Activated effector memory CD4-positive, alpha-beta T cell treated with anti-CD3 and anti-CD28 coated beads, Interleukin-2, amount 50 U/mL, for 16 hours (primary cell): ENCODE data around the gene RBFOX2.

Experiments used
- DNase-seq: peaks from one replicate; pipeline ENCODE4 v3.0.0-alpha.2; 2020

RBFOX2 gene

GRCh38 chr22:35860087-35860733 is 168.4 kb downstream of the RBFOX2 start:
- no peak for DNase-seq

- DNase-seq = no peak
Observed at GRCh38 chr22:35854334-35854733, 174.3 kb downstream of the RBFOX2 start.

- DNase-seq = no peak
Observed at GRCh38 chr22:35852076-35852475, 176.5 kb downstream of the RBFOX2 start.

- DNase-seq = no peak
Observed at GRCh38 chr22:35850831-35851230, 177.8 kb downstream of the RBFOX2 start.

GRCh38 chr22:35846804-35847203 is 181.8 kb downstream of the RBFOX2 start:
- DNase-seq = no peak

GRCh38 chr22:35844886-35845285 is 183.7 kb downstream of the RBFOX2 start:
- no peak for DNase-seq

- no peak for DNase-seq
Observed at GRCh38 chr22:35842954-35843353, 185.7 kb downstream of the RBFOX2 start.

GRCh38 chr22:35842519-35842913 is 186.1 kb downstream of the RBFOX2 start:
- DNase-seq = no peak

- no peak for DNase-seq
Observed at GRCh38 chr22:35841907-35842518, 186.6 kb downstream of the RBFOX2 start.

- no peak for DNase-seq
Observed at GRCh38 chr22:35840302-35840739, 188.3 kb downstream of the RBFOX2 start.

- no peak for DNase-seq
Observed at GRCh38 chr22:35839841-35840301, 188.8 kb downstream of the RBFOX2 start.

GRCh38 chr22:35838855-35839576 is 189.6 kb downstream of the RBFOX2 start:
- no peak for DNase-seq

- DNase-seq = no peak
Observed at GRCh38 chr22:35837101-35837727, 191.4 kb downstream of the RBFOX2 start.

- DNase-seq = no peak
Observed at GRCh38 chr22:35835998-35836691, 192.5 kb downstream of the RBFOX2 start.

- DNase-seq = no peak
Observed at GRCh38 chr22:35835267-35835997, 193.2 kb downstream of the RBFOX2 start.

- no peak for DNase-seq
Observed at GRCh38 chr22:35834061-35834460, 194.6 kb downstream of the RBFOX2 start.

- DNase-seq = no peak
Observed at GRCh38 chr22:35830305-35830704, 198.3 kb downstream of the RBFOX2 start.

GRCh38 chr22:35824256-35824655 is 204.4 kb downstream of the RBFOX2 start:
- DNase-seq = no peak

- no peak for DNase-seq
Observed at GRCh38 chr22:35821654-35822053, 207.0 kb downstream of the RBFOX2 start.

GRCh38 chr22:35819421-35819820 is 209.2 kb downstream of the RBFOX2 start:
- no peak for DNase-seq

GRCh38 chr22:35818897-35819296 is 209.7 kb downstream of the RBFOX2 start:
- DNase-seq = no peak

GRCh38 chr22:35812600-35812999 is 216.0 kb downstream of the RBFOX2 start:
- DNase-seq = no peak
